AG04450 (cell line): Measurements from ENCODE around the gene HCRT. TPM values are rescaled to one million over a fixed set of nuclear protein-coding genes. Genes with fewer than 3 reads are reported as not detected.
"Not testable (repeated sequence)": the region's sequence is repeated elsewhere in the genome, so short reads cannot be mapped to it uniquely, and the experiment has no call there.

Experiments
- CTCF ChIA-PET: fragments of 300-600, 350-600 bp; formaldehyde crosslinking; extraction: SDS; loops from one replicate; lab custom pipeline; 2022; ENCODE audit warnings: antibody characterized with exemption, inconsistent platforms; lab: Charles Lee
- POLR2A ChIA-PET: fragments of 350-600 bp; formaldehyde crosslinking; extraction: SDS; loops from one replicate; lab custom pipeline; 2021; ENCODE audit warnings: antibody characterized with exemption, inconsistent platforms; lab: Yijun Ruan, JAX
- DNase-seq: peaks from one replicate; pipeline ENCODE4 v3.0.0-alpha.2; 2011; ENCODE audit warnings: low read depth, low spot score
- H3K27ac ChIP-seq: one replicate; pipeline ENCODE4 v1.5.1; 2012; ENCODE audit warnings: low read depth, low read length, control low read depth
- H3K27me3 ChIP-seq: one replicate; pipeline ENCODE4 v1.6.0; 2012; ENCODE audit warnings: low read length; ENCODE audit not compliant: control insufficient read depth, insufficient read depth
- H3K4me3 ChIP-seq: 2 replicates; pipeline ENCODE4 v1.5.1; 2011; ENCODE audit warnings: mild to moderate bottlenecking, low read depth, low read length, control low read depth
- H3K9me3 ChIP-seq: 2 replicates; pipeline ENCODE4 v1.5.1; 2012; ENCODE audit warnings: low read length; ENCODE audit not compliant: control insufficient read depth, insufficient read depth
- CTCF ChIP-seq: IDR thresholded peaks from 2 replicates; pipeline ENCODE4 v1.5.1; 2011; ENCODE audit warnings: low read depth, low read length, control low read depth, inconsistent platforms
- polyA plus RNA-seq: library from polyadenylated mRNA; depleted of rRNA; stranded (reverse); fragments of >200 nt; gene quantifications from 2 replicates; pipeline ENCODE4 v1.2.3, GENCODE V29; 2011

Gene HCRT
- polyA plus RNA-seq, 1 experiment, result not detected

GRCh38 chr17:42227849-42228700 is 42.8 kb upstream of the HCRT start:
- DNase-seq, result no peak
- no peak for TF ChIP-seq CTCF
- no peak overlapping the region for H3K4me3 ChIP-seq
- no peaks in the 10 kb centered on the region for H3K27me3 ChIP-seq
- CTCF ChIA-PET, result interaction anchor here (0.5 kb wide), 1 partner anchor 180 kb away, joined by 4 read pairs; no protein-coding TSS in a partner anchor
- POLR2A ChIA-PET, result no interaction called here
- no peak overlapping the region for H3K27ac ChIP-seq
- H3K9me3 ChIP-seq, result no peaks in the 10 kb centered on the region

GRCh38 chr17:42225646-42226045 is 40.4 kb upstream of the HCRT start:
- H3K4me3 ChIP-seq, result no peak overlapping the region
- POLR2A ChIA-PET, result no interaction called here
- no peaks in the 10 kb centered on the region for H3K27me3 ChIP-seq
- no peak for DNase-seq
- no peak for TF ChIP-seq CTCF
- H3K27ac ChIP-seq, result no peak overlapping the region
- CTCF ChIA-PET, result no interaction called here
- no peaks in the 10 kb centered on the region for H3K9me3 ChIP-seq

GRCh38 chr17:42224651-42225050 is 39.4 kb upstream of the HCRT start:
- no peak for TF ChIP-seq CTCF
- POLR2A ChIA-PET, result interaction anchor here (0.6 kb wide), 1 partner anchor 97 kb away, joined by 4 read pairs; no protein-coding TSS in a partner anchor
- CTCF ChIA-PET, result interaction anchor here (0.6 to 2.9 kb wide), 2 partner anchors 28 to 514 kb away, joined by 3 to 14 read pairs; no protein-coding TSS in a partner anchor

GRCh38 chr17:42221886-42222745 is 36.9 kb upstream of the HCRT start:
- CTCF ChIA-PET, result interaction anchor here (0.5 to 2.9 kb wide), 47 partner anchors 8 to 713 kb away, joined by 3 to 24 read pairs (median 4); partner anchors contain the start of gene CAVIN1

More at GRCh38 chr17:42224651-42225050, 39.4 kb upstream of the HCRT start:
- Histone ChIP-seq H3K27ac (no peak overlapping the region), H3K4me3 (no peak overlapping the region), H3K9me3 (no peaks in the 10 kb centered on the region), H3K27me3 (no peaks in the 10 kb centered on the region)
- DNase-seq, result no peak

DNA sequence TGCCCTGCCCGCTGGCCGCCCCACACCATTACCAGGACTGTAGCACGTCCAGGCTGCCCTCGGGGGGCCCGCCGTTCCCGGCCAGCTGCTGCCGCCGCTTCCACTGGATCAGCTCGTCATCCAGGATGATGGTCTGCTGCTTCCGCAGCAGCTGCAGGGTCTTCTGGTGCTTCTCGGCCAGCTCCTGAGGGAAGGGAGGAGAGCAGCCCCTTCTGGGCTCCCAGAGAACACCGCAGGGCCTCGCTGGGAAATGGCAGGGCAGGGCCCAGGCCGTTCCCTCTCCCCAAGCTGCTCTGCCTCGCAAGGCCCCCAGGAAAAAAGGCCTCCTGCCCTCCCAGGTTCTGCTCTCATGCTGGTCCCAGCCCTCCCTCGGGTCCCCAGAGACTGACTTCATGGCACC is 34.0 kb upstream of the HCRT start:
- H3K27me3 ChIP-seq, H3K9me3 ChIP-seq, CTCF ChIA-PET, H3K4me3 ChIP-seq, POLR2A ChIA-PET, H3K27ac ChIP-seq, DNase-seq: not testable (repeated sequence)

More at GRCh38 chr17:42221886-42222745, 36.9 kb upstream of the HCRT start:
- no peak overlapping the region for H3K4me3 ChIP-seq
- no peaks in the 10 kb centered on the region for H3K9me3 ChIP-seq
- no peaks in the 10 kb centered on the region for H3K27me3 ChIP-seq
- H3K27ac ChIP-seq, result no peak overlapping the region
- DNase-seq, result peak; percentile 13
- TF ChIP-seq CTCF, result peak; percentile 80
- POLR2A ChIA-PET, result interaction anchor here (0.6 to 1.7 kb wide), 4 partner anchors 11 to 314 kb away, joined by 4 to 8 read pairs (median 4); partner anchors contain the start of genes NAGLU and STAT5B
